Fibroblast of skin of left biceps (primary cell): Measurements from ENCODE around the gene ADAM22.
"Not testable (repeated sequence)": the region's sequence is repeated elsewhere in the genome, so short reads cannot be mapped to it uniquely, and the experiment has no call there.

Experiments used
- DNase-seq, 2 experiments: peaks; one replicate each; pipeline ENCODE4 v3.0.0-alpha.2; 2013; ENCODE audit warnings: low read depth in 2 of 2

Gene ADAM22

GRCh38 chr7:87933953-87934698, at the start of gene ADAM22:
Gene ADAM22, plus strand, starts transcription at chr7:87934251. Its CDS starts 215 bp downstream, at chr7:87934466.
- DNase-seq = peak; percentile 42 to 54

- no peak for DNase-seq
These were observed 49.0 kb upstream of the ADAM22 start for GRCh38 chr7:87885018-87885417.

GRCh38 chr7:87886875-87887274, 47.2 kb upstream of the ADAM22 start:
- DNase-seq = peak in 1 of 2 experiments; percentile 6

GRCh38 chr7:87895363-87895762, 38.7 kb upstream of the ADAM22 start:
- no peak for DNase-seq

GRCh38 chr7:87899255-87899654, 34.8 kb upstream of the ADAM22 start:
- no peak for DNase-seq

- DNase-seq = peak in 1 of 2 experiments; percentile 2
These were observed 26.7 kb upstream of the ADAM22 start for GRCh38 chr7:87907136-87907906.

GRCh38 chr7:87908814-87909213, 25.2 kb upstream of the ADAM22 start:
- not testable (repeated sequence) for DNase-seq

- DNase-seq = no peak
These were observed 21.9 kb upstream of the ADAM22 start for GRCh38 chr7:87912121-87912520.

GRCh38 chr7:87918740-87919139, 15.3 kb upstream of the ADAM22 start:
- no peak for DNase-seq

- DNase-seq = no peak
These were observed 14.2 kb upstream of the ADAM22 start for GRCh38 chr7:87919875-87920274.

- no peak for DNase-seq
These were observed 13.5 kb upstream of the ADAM22 start for GRCh38 chr7:87920578-87920977.

- DNase-seq = not testable (repeated sequence)
These were observed 11.2 kb upstream of the ADAM22 start for GRCh38 chr7:87922759-87923395.

GRCh38 chr7:87926581-87927461, 7.2 kb upstream of the ADAM22 start:
- DNase-seq = no peak

GRCh38 chr7:87933605-87933952, 472 bp upstream of the ADAM22 start:
- no peak for DNase-seq

- DNase-seq = no peak
These were observed 790 bp downstream of the ADAM22 start for GRCh38 chr7:87934699-87935383.

- no peak for DNase-seq
These were observed 1.3 kb downstream of the ADAM22 start for GRCh38 chr7:87935384-87935706.

GRCh38 chr7:87941138-87941537, 7.1 kb downstream of the ADAM22 start:
- no peak for DNase-seq

GRCh38 chr7:87944547-87944946, 10.5 kb downstream of the ADAM22 start:
- DNase-seq = no peak

GRCh38 chr7:87945926-87946325, 11.9 kb downstream of the ADAM22 start:
- DNase-seq = not testable (repeated sequence)

GRCh38 chr7:87948371-87948770, 14.3 kb downstream of the ADAM22 start:
- no peak for DNase-seq

- DNase-seq = no peak
These were observed 25.3 kb downstream of the ADAM22 start for GRCh38 chr7:87959336-87959735.
